GM19025 (cell line): Measurements from ENCODE around the gene HAAO.

Source experiments
- ATAC-seq: cut with Tn5 transposase; IDR thresholded peaks from one replicate; pipeline ENCODE4 v1.9.1; 2021; ENCODE audit warnings: mild to moderate bottlenecking, low read depth, moderate library complexity; ENCODE audit not compliant: unreplicated experiment

The HAAO gene

GRCh38 chr2:42769583-42770287 is 22.6 kb downstream of the HAAO start:
- ATAC-seq, result no peak

GRCh38 chr2:42768706-42769256 is 23.6 kb downstream of the HAAO start:
- no peak for ATAC-seq

GRCh38 chr2:42767899-42768705 is 24.3 kb downstream of the HAAO start:
- no peak for ATAC-seq

- ATAC-seq, result no peak
These were observed 25.1 kb downstream of the HAAO start for GRCh38 chr2:42767080-42767898.

GRCh38 chr2:42765686-42766085 is 26.7 kb downstream of the HAAO start:
- ATAC-seq, result no peak

GRCh38 chr2:42764901-42765300 is 27.5 kb downstream of the HAAO start:
- ATAC-seq, result no peak

- ATAC-seq, result no peak
These were observed 28.3 kb downstream of the HAAO start, which contains the start of gene OXER1 for GRCh38 chr2:42764096-42764495. Gene OXER1, minus strand, starts transcription at chr2:42764135. Its CDS starts 73 bp downstream, at chr2:42764062.

GRCh38 chr2:42762823-42763804 is 29.3 kb downstream of the HAAO start:
- no peak for ATAC-seq

- no peak for ATAC-seq
These were observed 30.2 kb downstream of the HAAO start for GRCh38 chr2:42762155-42762554.

GRCh38 chr2:42761554-42761953 is 30.8 kb downstream of the HAAO start:
- no peak for ATAC-seq

GRCh38 chr2:42758751-42759150 is 33.6 kb downstream of the HAAO start:
- no peak for ATAC-seq

GRCh38 chr2:42757981-42758740 is 34.2 kb downstream of the HAAO start:
- ATAC-seq, result no peak

- ATAC-seq, result no peak
These were observed 35.3 kb downstream of the HAAO start for GRCh38 chr2:42756966-42757513.

GRCh38 chr2:42756150-42756775 is 36.1 kb downstream of the HAAO start:
- ATAC-seq, result no peak

GRCh38 chr2:42755191-42755880 is 37.0 kb downstream of the HAAO start:
- ATAC-seq, result no peak

GRCh38 chr2:42754776-42755140 is 37.6 kb downstream of the HAAO start:
- ATAC-seq, result no peak

GRCh38 chr2:42754021-42754775 is 38.2 kb downstream of the HAAO start:
- ATAC-seq, result peak; percentile 47
